Dermis microvascular lymphatic vessel endothelial cell (primary cell): ENCODE data around the gene RDH5. TPM values are rescaled to one million over a fixed set of nuclear protein-coding genes. Genes with fewer than 3 reads are reported as not detected.

Source experiments
- DNase-seq, 2 donors: peaks; one replicate each; pipeline versions ENCODE4 v3.0.0 to v3.0.0-alpha.2; 2010; ENCODE audit warnings: low read depth in 2 of 2
- total RNA-seq: library from RNA; depleted of rRNA; stranded (reverse); fragments of >200 nt; gene quantifications from 2 replicates; pipeline ENCODE4 v1.2.1, GENCODE V29; 2014

Gene RDH5
- total RNA-seq, 1 donor from 2014 or later: 0.13 TPM

GRCh38 chr12:55712700-55713415, 7.3 kb upstream of the RDH5 start:
- DNase-seq: no peak

- DNase-seq: no peak
These were observed 6.5 kb upstream of the RDH5 start for GRCh38 chr12:55713721-55714120.

GRCh38 chr12:55715169-55715764, 4.9 kb upstream of the RDH5 start:
- no peak for DNase-seq

- DNase-seq: peak; percentile 80 to 88
These were observed 4.2 kb upstream of the RDH5 start, which contains the start of gene BLOC1S1 for GRCh38 chr12:55715833-55716581. BLOC1S1 (plus strand) TSS chr12:55716046; CDS start chr12:55716052, 6 bp downstream.

- DNase-seq: no peak
These were observed 3.6 kb upstream of the RDH5 start for GRCh38 chr12:55716582-55716957.

- DNase-seq: peak in 1 of 2 donors; percentile 34
These were observed 2.9 kb upstream of the RDH5 start for GRCh38 chr12:55717011-55718007.

- DNase-seq: no peak
These were observed 2.2 kb upstream of the RDH5 start for GRCh38 chr12:55718015-55718414.

GRCh38 chr12:55718624-55719275, 1.4 kb upstream of the RDH5 start:
- no peak for DNase-seq

- DNase-seq: no peak
These were observed 822 bp upstream of the RDH5 start for GRCh38 chr12:55719371-55719770.

- peak in 1 of 2 donors; percentile 86 for DNase-seq
These were observed 776 bp downstream of the RDH5 start for GRCh38 chr12:55720894-55721444.

- no peak for DNase-seq
These were observed 1.5 kb downstream of the RDH5 start for GRCh38 chr12:55721601-55722213.

- no peak for DNase-seq
These were observed 2.8 kb downstream of the RDH5 start for GRCh38 chr12:55722948-55723347.

- no peak for DNase-seq
These were observed 3.5 kb downstream of the RDH5 start for GRCh38 chr12:55723516-55724225.

- DNase-seq: peak in 1 of 2 donors; percentile 66
These were observed 4.2 kb downstream of the RDH5 start for GRCh38 chr12:55724226-55724939.

- DNase-seq: no peak
These were observed 4.7 kb downstream of the RDH5 start for GRCh38 chr12:55724940-55725309.

GRCh38 chr12:55725556-55725955, 5.4 kb downstream of the RDH5 start:
- DNase-seq: no peak

- no peak for DNase-seq
These were observed 6.8 kb downstream of the RDH5 start for GRCh38 chr12:55726971-55727370.

GRCh38 chr12:55727643-55728185, 7.5 kb downstream of the RDH5 start:
- peak in 1 of 2 donors; percentile 56 for DNase-seq
